Astrocyte (in vitro differentiated cells and primary cell): Measurements from ENCODE around the gene FKRP. TPM values are rescaled to one million over a fixed set of nuclear protein-coding genes. Genes with fewer than 3 reads are reported as not detected.

ENCODE experiments used
- DNase-seq: peaks from one replicate; pipeline ENCODE4 v3.0.0-alpha.2; 2010; ENCODE audit warnings: low read depth
- FAIRE-seq: peaks from 2 replicates; lab custom pipeline; 2011; peaks lifted over from hg19 to GRCh38; lab: Jason Lieb, UNC
- H2AFZ ChIP-seq: 2 replicates; pipeline ENCODE4 v1.6.0; 2012; ENCODE audit warnings: low read depth, low read length, inconsistent platforms
- H3K27ac ChIP-seq: 2 replicates; pipeline ENCODE4 v1.5.1; 2011; ENCODE audit warnings: low read depth, low read length, inconsistent platforms
- H3K27me3 ChIP-seq: 2 replicates; pipeline ENCODE4 v1.6.0; 2011; ENCODE audit warnings: low read length, inconsistent platforms; ENCODE audit not compliant: insufficient read depth
- H3K36me3 ChIP-seq: 2 replicates; pipeline ENCODE4 v1.5.1; 2011; ENCODE audit warnings: low read length, inconsistent platforms; ENCODE audit not compliant: insufficient read depth
- H3K4me1 ChIP-seq: 2 replicates; pipeline ENCODE4 v1.5.1; 2011; ENCODE audit warnings: low read length, inconsistent platforms; ENCODE audit not compliant: insufficient read depth
- H3K4me2 ChIP-seq: 2 replicates; pipeline ENCODE4 v1.6.0; 2012; ENCODE audit warnings: low read length, inconsistent platforms
- H3K4me3 ChIP-seq: 2 replicates; pipeline ENCODE4 v1.5.1; 2011; ENCODE audit warnings: low read depth, mild to moderate bottlenecking, low read length, inconsistent platforms; ENCODE audit not compliant: insufficient read depth
- H3K79me2 ChIP-seq: 2 replicates; pipeline ENCODE4 v1.6.0; 2012; ENCODE audit warnings: mild to moderate bottlenecking, low read length, inconsistent platforms; ENCODE audit not compliant: insufficient read depth
- H3K9ac ChIP-seq: 2 replicates; pipeline ENCODE4 v1.6.0; 2012; ENCODE audit warnings: mild to moderate bottlenecking, low read length, inconsistent platforms
- H3K9me3 ChIP-seq: 2 replicates; pipeline ENCODE4 v1.5.1; 2012; ENCODE audit warnings: low read depth, mild to moderate bottlenecking, low read length, inconsistent platforms; ENCODE audit not compliant: insufficient read depth
- H4K20me1 ChIP-seq: 2 replicates; pipeline ENCODE4 v1.6.0; 2012; ENCODE audit warnings: low read length, inconsistent platforms; ENCODE audit not compliant: insufficient read depth
- H3K27ac Mint-ChIP-seq: one replicate; pipeline ENCODE4 v1.8.0; 2021; ENCODE audit warnings: mild to moderate bottlenecking, mixed read lengths; ENCODE audit not compliant: unreplicated experiment
- H3K27me3 Mint-ChIP-seq: one replicate; pipeline ENCODE4 v1.8.0; 2021; ENCODE audit warnings: low read depth, mixed read lengths; ENCODE audit not compliant: unreplicated experiment
- H3K36me3 Mint-ChIP-seq: one replicate; pipeline ENCODE4 v1.8.0; 2021; ENCODE audit warnings: low read depth, mixed read lengths; ENCODE audit not compliant: unreplicated experiment
- H3K4me1 Mint-ChIP-seq: one replicate; pipeline ENCODE4 v1.8.0; 2021; ENCODE audit warnings: low read depth, mixed read lengths; ENCODE audit not compliant: unreplicated experiment
- H3K4me3 Mint-ChIP-seq: one replicate; pipeline ENCODE4 v1.8.0; 2021; ENCODE audit warnings: mild to moderate bottlenecking, moderate library complexity, mixed read lengths; ENCODE audit not compliant: unreplicated experiment
- H3K9me3 Mint-ChIP-seq: one replicate; pipeline ENCODE4 v1.8.0; 2021; ENCODE audit warnings: mild to moderate bottlenecking, mixed read lengths; ENCODE audit not compliant: unreplicated experiment
- CTCF ChIP-seq: IDR thresholded peaks from 2 replicates; pipeline ENCODE4 v1.5.1; 2011; ENCODE audit warnings: low read depth, mild to moderate bottlenecking, inconsistent platforms, low read length, moderate library complexity; ENCODE audit not compliant: insufficient read depth
- EZH2 ChIP-seq: IDR thresholded peaks from 2 replicates; pipeline ENCODE4 v1.6.1; 2012; ENCODE audit warnings: mild to moderate bottlenecking, low read length, inconsistent platforms; ENCODE audit not compliant: insufficient read depth
- total RNA-seq: library from RNA; stranded (reverse); gene quantifications from 2 replicates; pipeline ENCODE4 v1.2.1, GENCODE V29; 2021

The FKRP gene
- total RNA-seq, 1 donor from 2014 or later, result 25.1 TPM

- Mint-ChIP-seq H3K36me3 (peaks cover 12% of the 10 kb centered on the region), H3K9me3 (no peaks in the 10 kb centered on the region), H3K4me3 (no peak overlapping the region), H3K27me3 (no peaks in the 10 kb centered on the region), H3K27ac (no peak overlapping the region), H3K4me1 (peaks cover 8% of the 10 kb centered on the region)
- no peak for TF ChIP-seq CTCF
- no peak for TF ChIP-seq EZH2
- DNase-seq (no peak), FAIRE-seq (no peak)
- H3K4me3 ChIP-seq, result no peak overlapping the region
- H3K4me2 ChIP-seq, result no peak overlapping the region
- peaks cover 31% of the 10 kb centered on the region for H3K79me2 ChIP-seq
- peaks cover 31% of the 10 kb centered on the region for H4K20me1 ChIP-seq
- H3K27me3 ChIP-seq, result no peaks in the 10 kb centered on the region
- no peak overlapping the region for H3K27ac ChIP-seq
- H3K4me1 ChIP-seq, result peaks cover 27% of the 10 kb centered on the region
- no peak overlapping the region for H2AFZ ChIP-seq
- peaks cover 18% of the 10 kb centered on the region for H3K36me3 ChIP-seq
- H3K9me3 ChIP-seq, result no peaks in the 10 kb centered on the region
- H3K9ac ChIP-seq, result no peak overlapping the region
These were observed 26.0 kb upstream of the FKRP start for GRCh38 chr19:46719629-46720502.

GRCh38 chr19:46720503-46721239 lies 25.2 kb upstream of the FKRP start:
- Histone ChIP-seq H3K4me3 (no peak overlapping the region), H3K9ac (no peak overlapping the region), H2AFZ (no peak overlapping the region), H3K36me3 (peaks cover 18% of the 10 kb centered on the region), H3K27ac (no peak overlapping the region), H3K4me1 (peaks cover 19% of the 10 kb centered on the region), H4K20me1 (peaks cover 33% of the 10 kb centered on the region), H3K9me3 (no peaks in the 10 kb centered on the region), H3K4me2 (no peak overlapping the region), H3K27me3 (no peaks in the 10 kb centered on the region), H3K79me2 (peaks cover 23% of the 10 kb centered on the region)
- H3K4me3 Mint-ChIP-seq, result no peak overlapping the region
- no peak overlapping the region for H3K27ac Mint-ChIP-seq
- FAIRE-seq (no peak), DNase-seq (no peak)
- peaks cover 5% of the 10 kb centered on the region for H3K4me1 Mint-ChIP-seq
- no peaks in the 10 kb centered on the region for H3K27me3 Mint-ChIP-seq
- peaks cover 12% of the 10 kb centered on the region for H3K36me3 Mint-ChIP-seq
- TF ChIP-seq CTCF (no peak), EZH2 (no peak)
- H3K9me3 Mint-ChIP-seq, result no peaks in the 10 kb centered on the region
